ENCODE data around the gene CTAG1B.

CTAG1B gene

DNA sequence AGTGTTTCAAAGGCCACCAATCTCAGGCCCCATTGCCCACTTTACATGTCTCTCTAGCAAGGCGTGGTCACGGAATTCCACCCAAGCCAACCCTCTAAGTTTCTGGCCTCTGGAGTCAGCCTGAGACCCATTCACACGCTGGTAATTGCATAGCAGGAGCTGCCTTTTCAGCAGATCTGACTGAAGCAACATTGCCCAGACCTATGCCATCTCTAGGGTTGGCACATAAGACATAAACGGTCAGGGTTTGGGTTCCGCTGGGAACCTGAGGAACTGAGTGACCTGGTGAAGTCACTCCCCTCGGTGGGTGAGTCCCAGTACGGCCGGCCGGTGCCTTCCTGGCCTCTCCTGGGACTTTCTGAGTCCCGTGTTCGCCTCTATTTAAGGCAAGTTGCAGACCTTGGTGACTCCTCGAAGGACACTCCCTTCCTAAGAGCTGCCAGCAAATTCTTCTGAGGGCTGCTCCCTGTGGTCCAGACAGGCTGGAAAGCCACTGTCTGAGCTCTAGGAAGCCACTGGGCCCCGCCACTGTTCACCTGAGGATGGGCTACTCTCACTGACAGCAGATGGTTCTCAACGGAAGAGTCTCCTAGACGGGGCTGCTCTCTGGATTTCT lies 18.2 kb downstream of the CTAG1B start:
- TF ChIP-seq, protein P1, sequence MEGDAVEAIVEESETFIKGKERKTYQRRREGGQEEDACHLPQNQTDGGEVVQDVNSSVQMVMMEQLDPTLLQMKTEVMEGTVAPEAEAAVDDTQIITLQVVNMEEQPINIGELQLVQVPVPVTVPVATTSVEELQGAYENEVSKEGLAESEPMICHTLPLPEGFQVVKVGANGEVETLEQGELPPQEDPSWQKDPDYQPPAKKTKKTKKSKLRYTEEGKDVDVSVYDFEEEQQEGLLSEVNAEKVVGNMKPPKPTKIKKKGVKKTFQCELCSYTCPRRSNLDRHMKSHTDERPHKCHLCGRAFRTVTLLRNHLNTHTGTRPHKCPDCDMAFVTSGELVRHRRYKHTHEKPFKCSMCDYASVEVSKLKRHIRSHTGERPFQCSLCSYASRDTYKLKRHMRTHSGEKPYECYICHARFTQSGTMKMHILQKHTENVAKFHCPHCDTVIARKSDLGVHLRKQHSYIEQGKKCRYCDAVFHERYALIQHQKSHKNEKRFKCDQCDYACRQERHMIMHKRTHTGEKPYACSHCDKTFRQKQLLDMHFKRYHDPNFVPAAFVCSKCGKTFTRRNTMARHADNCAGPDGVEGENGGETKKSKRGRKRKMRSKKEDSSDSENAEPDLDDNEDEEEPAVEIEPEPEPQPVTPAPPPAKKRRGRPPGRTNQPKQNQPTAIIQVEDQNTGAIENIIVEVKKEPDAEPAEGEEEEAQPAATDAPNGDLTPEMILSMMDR (IDR thresholded peaks at IDR 0.05; ENCODE audit: low read depth, low read length) = no peak
- DNase-seq (ENCODE audit: low read depth, low spot score) = peak; percentile 44
- no peak overlapping the region for H3K4me3 ChIP-seq (ENCODE audit: low read depth, low read length)
- in situ Hi-C loops (cut with HindIII; ENCODE audit: low sequenced_read_pairs) = no loop called here

DNA sequence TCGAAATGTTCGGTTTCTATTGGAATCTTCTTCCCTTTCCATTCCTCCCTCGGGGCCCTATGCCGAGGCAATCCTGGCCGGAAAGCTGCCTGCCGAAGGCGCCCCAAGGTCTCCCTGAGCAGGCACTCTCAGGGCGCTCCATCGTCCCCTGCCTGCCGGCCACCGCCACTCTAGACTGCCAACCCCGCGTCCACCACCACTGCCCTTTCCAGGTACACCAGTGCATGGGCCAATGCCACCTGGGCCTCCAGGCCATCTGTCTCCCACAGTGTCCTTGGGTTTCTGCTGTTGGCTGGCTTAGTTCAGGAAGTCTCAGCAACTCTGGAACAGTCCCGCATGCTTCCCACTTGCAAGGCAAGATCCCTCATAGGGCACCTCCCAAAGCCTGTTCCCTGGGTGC lies 19.6 kb downstream of the CTAG1B start:
- in situ Hi-C loops (cut with HindIII; ENCODE audit: low sequenced_read_pairs) = no loop called here
- no peak overlapping the region for H3K4me3 ChIP-seq (ENCODE audit: low read depth, low read length)
- TF ChIP-seq, protein P1 (IDR thresholded peaks at IDR 0.05; ENCODE audit: low read depth, low read length) = no peak
- DNase-seq (ENCODE audit: low read depth, low spot score) = no peak

DNA sequence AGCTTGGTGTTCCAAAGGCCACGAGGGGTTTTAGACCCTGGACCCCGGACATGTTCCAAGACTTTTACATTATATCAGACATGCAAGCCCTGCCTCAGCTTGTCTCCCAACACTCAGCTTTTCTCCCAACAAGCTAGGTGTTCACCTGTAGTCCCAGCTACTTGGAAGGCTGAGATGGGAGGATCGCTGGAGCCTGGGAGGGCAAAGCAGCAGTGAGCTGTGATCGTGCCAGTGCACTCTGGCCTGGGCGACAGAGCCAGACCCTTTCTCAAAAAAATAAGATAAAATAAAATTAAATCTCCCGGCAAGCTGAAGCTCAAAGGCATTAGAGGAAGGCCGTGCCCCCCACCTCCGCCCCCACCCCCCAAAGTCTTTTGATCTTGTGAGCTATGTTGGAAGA lies 20.4 kb downstream of the CTAG1B start:
- in situ Hi-C loops (cut with HindIII; ENCODE audit: low sequenced_read_pairs) = no loop called here
- no peak for DNase-seq (ENCODE audit: low read depth, low spot score)
- H3K4me3 ChIP-seq (ENCODE audit: low read depth, low read length) = no peak overlapping the region
- TF ChIP-seq, protein P1 (IDR thresholded peaks at IDR 0.05; ENCODE audit: low read depth, low read length) = no peak

DNA sequence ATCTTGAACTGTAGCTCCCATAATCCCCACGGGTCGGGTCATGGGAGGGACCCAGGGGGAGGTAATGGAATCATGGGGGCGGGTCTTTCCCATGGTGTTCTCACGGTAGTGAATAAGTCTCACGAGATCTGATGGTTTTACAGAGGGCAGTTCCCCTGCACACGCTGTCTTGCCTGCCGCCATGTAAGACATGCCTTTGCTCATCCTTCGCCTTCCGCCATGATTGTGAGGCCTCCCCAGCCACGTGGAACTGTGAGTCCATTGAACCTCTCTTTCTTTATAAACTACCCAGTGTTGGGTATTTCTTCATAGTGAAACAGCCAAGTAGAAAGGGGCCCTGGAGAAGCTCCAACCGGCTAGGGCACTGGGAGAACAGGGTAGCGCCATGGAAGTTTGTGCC lies 21.9 kb downstream of the CTAG1B start:
- DNase-seq (ENCODE audit: low read depth, low spot score) = no peak
- no peak overlapping the region for H3K4me3 ChIP-seq (ENCODE audit: low read depth, low read length)
- TF ChIP-seq, protein P1 (IDR thresholded peaks at IDR 0.05; ENCODE audit: low read depth, low read length) = no peak
- in situ Hi-C loops (cut with HindIII; ENCODE audit: low sequenced_read_pairs) = no loop called here

- in situ Hi-C loops (cut with HindIII; ENCODE audit: low sequenced_read_pairs) = no loop called here
- H3K4me3 ChIP-seq (ENCODE audit: low read depth, low read length) = no peak overlapping the region
- TF ChIP-seq, protein P1 (IDR thresholded peaks at IDR 0.05; ENCODE audit: low read depth, low read length) = no peak
- peak; percentile 77 for DNase-seq (ENCODE audit: low read depth, low spot score)
Measured at GRCh38 chrX:154596290-154596929, 22.7 kb downstream of the CTAG1B start.

DNA sequence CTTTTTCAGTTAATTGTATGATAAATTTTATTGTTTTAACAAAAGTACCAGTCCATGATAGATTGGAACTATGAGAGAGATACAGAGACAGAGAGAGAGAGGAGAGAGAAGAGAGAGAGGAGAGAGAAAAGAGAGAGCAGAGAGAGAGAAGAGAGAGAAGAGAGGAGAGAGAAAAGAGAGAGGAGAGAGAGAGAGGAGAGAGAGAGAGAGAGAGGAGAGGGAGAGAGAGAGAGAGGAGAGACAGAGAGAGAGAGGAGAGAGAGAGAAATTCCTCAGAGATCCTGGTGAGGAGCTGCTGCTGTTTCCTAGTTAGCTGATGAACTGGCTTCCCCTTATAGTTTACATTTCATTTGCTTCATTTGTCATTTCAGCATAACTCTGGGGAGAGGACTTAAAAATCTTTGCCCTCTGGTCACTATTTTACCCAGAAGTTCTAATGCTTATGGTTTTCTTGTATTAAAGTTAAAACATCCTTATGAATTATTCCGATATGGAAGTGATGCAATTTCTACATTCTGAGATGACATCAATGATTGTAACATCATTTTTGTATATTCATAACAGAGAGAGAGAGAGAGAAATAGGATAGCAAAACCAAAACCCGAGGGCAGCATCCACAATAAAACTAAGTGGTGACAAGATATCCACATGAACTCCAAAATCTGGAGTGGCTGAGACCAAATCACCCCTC lies 23.4 kb downstream of the CTAG1B start:
- in situ Hi-C loops (cut with HindIII; ENCODE audit: low sequenced_read_pairs) = no loop called here
- DNase-seq (ENCODE audit: low read depth, low spot score) = no peak
- no peak overlapping the region for H3K4me3 ChIP-seq (ENCODE audit: low read depth, low read length)
- TF ChIP-seq, protein P1 (IDR thresholded peaks at IDR 0.05; ENCODE audit: low read depth, low read length) = no peak

All from astrocyte of the spinal cord (primary cell).